GM23248 (cell line): ENCODE data around the gene DTNA.

Experiments
- EZH2 ChIP-seq: fragments of 200-600 bp; sonication (generic); IDR thresholded peaks from 2 replicates; pipeline ENCODE4 v1.6.1; 2018; ENCODE audit warnings: antibody characterized with exemption, mild to moderate bottlenecking; ENCODE audit not compliant: insufficient read depth, poor library complexity, severe bottlenecking
- EZH2phosphoT487 ChIP-seq: fragments of 200-600 bp; sonication (generic); IDR thresholded peaks from 2 replicates; pipeline ENCODE4 v1.6.1; 2018; ENCODE audit warnings: antibody characterized with exemption, moderate library complexity, mild to moderate bottlenecking, low read depth; ENCODE audit not compliant: insufficient read depth

DNA sequence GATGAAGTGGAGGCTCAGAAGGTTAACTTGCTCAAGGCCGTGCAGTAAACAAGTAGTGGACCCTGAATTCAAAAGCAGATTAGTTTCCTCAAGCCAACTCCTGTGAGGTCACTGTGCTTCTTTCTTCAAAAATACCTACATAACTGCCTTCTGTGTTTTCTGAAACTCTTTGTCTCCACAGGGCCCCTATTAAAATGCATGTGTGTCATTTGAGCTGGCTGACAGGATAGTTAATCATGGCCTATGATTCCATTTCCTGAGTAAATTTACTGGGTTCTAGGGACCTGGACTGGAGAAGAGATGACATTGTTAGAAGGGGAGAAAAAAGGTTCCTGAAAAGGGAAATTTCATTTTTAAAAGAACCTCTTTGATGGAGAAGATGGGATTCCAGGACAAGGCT is 12.9 kb upstream of the DTNA start:
- TF ChIP-seq EZH2 (no peak), EZH2phosphoT487 (no peak)
